Dedifferentiated amniotic fluid mesenchymal stem cell (primary cell): ENCODE measurements around the gene ZNF334.

Experiments used
- DNase-seq: peaks from one replicate; pipeline ENCODE4 v3.0.0-alpha.2; 2016; ENCODE audit errors: extremely low spot score

ZNF334 gene

GRCh38 chr20:46487628-46488027, 25.7 kb downstream of the ZNF334 start:
- DNase-seq = no peak

- DNase-seq = no peak
Observed at GRCh38 chr20:46485431-46485830, 27.9 kb downstream of the ZNF334 start.

- DNase-seq = no peak
Observed at GRCh38 chr20:46484954-46485353, 28.4 kb downstream of the ZNF334 start.

- no peak for DNase-seq
Observed at GRCh38 chr20:46483879-46484278, 29.5 kb downstream of the ZNF334 start.

- DNase-seq = no peak
Observed at GRCh38 chr20:46482864-46483263, 30.5 kb downstream of the ZNF334 start.

GRCh38 chr20:46477640-46478039, 35.7 kb downstream of the ZNF334 start:
- DNase-seq = no peak

GRCh38 chr20:46477225-46477624, 36.1 kb downstream of the ZNF334 start:
- no peak for DNase-seq

- no peak for DNase-seq
Observed at GRCh38 chr20:46468508-46468907, 44.9 kb downstream of the ZNF334 start.

GRCh38 chr20:46464451-46464850, 48.9 kb downstream of the ZNF334 start:
- DNase-seq = no peak

GRCh38 chr20:46463852-46464251, 49.5 kb downstream of the ZNF334 start:
- no peak for DNase-seq

- no peak for DNase-seq
Observed at GRCh38 chr20:46461808-46462207, 51.6 kb downstream of the ZNF334 start.

- DNase-seq = no peak
Observed at GRCh38 chr20:46458866-46459750, 54.3 kb downstream of the ZNF334 start.

- DNase-seq = no peak
Observed at GRCh38 chr20:46456255-46457028, 56.9 kb downstream of the ZNF334 start.

- no peak for DNase-seq
Observed at GRCh38 chr20:46455729-46456128, 57.6 kb downstream of the ZNF334 start.
